AG10803 (cell line): ENCODE measurements around the gene CAPN12.

Experiments used
- DNase-seq: peaks from one replicate; pipeline ENCODE4 v3.0.0; 2010; ENCODE audit warnings: low read depth
- H3K4me3 ChIP-seq: 2 replicates; pipeline ENCODE4 v1.5.1; 2011; ENCODE audit warnings: mild to moderate bottlenecking, low read length, control low read depth
- TF ChIP-seq, protein P1 (sequence below): conservative IDR thresholded peaks from 2 replicates; pipeline ENCODE4 v1.5.1; 2011; ENCODE audit warnings: mild to moderate bottlenecking, low read length, control low read depth, inconsistent platforms

Gene CAPN12

DNA sequence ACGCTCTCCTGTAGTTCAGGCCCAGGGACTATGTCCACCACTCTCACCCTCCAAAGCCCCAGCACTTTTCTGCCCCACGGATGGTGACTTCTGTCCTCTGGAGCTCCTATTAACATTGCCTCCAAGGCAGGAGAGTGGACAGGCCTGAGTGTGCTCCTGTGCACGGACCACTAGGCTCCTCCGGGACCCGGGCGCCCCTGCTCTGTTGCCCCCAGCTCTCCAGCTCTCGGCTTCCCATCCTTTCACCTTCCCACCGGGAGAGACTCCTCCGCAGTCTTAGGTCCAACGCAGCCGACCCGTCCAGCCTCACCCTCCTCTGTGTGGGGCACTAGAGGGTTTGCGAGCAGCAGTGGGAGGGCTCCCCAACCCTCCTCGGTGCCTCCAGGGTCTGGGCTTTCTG lies 30.4 kb downstream of the CAPN12 start:
- no peak overlapping the region for H3K4me3 ChIP-seq
- TF ChIP-seq, protein P1, sequence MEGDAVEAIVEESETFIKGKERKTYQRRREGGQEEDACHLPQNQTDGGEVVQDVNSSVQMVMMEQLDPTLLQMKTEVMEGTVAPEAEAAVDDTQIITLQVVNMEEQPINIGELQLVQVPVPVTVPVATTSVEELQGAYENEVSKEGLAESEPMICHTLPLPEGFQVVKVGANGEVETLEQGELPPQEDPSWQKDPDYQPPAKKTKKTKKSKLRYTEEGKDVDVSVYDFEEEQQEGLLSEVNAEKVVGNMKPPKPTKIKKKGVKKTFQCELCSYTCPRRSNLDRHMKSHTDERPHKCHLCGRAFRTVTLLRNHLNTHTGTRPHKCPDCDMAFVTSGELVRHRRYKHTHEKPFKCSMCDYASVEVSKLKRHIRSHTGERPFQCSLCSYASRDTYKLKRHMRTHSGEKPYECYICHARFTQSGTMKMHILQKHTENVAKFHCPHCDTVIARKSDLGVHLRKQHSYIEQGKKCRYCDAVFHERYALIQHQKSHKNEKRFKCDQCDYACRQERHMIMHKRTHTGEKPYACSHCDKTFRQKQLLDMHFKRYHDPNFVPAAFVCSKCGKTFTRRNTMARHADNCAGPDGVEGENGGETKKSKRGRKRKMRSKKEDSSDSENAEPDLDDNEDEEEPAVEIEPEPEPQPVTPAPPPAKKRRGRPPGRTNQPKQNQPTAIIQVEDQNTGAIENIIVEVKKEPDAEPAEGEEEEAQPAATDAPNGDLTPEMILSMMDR, result no peak
- DNase-seq, result no peak

DNA sequence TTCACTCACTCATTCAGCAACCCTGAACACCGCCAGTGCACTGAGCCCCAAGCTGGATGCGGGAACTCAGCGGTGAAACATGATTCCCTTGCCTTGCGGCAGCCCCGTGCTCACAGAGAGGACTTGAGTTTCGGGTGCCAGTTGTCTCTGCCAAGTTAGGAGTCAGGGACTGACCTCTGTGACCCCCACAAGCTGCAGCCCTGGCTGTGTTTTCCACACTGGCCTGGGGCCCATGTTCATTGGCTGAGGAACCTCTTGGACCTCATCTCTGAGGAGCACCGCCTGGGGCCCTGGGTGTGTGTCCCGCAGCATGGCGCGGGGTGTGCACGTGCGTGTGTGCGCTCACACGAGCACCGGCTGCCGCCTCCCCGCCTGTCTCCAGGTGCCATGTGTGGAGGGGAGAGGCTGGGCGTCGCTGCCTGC lies 31.0 kb downstream of the CAPN12 start:
- no peak overlapping the region for H3K4me3 ChIP-seq
- TF ChIP-seq, protein P1, result no peak
- DNase-seq, result no peak

DNA sequence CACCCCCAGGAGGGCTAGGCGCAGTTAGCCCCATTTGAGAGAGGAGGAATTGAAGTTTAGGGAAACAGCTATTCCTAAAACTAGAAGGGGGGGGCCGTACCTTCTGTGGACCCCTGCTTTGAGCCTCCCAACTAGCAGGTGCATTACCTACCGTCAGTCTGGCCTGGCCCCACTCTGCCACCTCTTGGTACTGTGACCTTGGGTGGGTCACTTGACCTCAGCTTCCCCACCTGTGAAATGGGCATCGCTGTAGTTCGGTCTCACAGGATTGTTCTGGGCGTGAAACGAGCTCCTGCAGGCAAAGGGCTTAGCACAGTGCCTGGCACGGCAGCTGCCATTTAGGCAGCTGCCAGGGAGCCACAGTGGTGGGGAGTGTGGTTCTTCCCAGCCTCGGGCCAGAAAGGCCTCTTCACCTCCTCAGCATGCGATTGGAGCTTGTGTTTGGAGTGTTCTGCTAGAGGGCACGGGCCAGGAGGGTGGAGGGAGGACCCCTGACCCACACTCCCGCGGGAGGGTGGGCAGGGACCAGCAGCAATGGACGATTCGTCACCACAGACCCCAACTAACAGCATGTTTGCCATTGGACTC lies 32.0 kb downstream of the CAPN12 start:
- H3K4me3 ChIP-seq, result no peak overlapping the region
- TF ChIP-seq, protein P1, result no peak
- DNase-seq, result no peak

DNA sequence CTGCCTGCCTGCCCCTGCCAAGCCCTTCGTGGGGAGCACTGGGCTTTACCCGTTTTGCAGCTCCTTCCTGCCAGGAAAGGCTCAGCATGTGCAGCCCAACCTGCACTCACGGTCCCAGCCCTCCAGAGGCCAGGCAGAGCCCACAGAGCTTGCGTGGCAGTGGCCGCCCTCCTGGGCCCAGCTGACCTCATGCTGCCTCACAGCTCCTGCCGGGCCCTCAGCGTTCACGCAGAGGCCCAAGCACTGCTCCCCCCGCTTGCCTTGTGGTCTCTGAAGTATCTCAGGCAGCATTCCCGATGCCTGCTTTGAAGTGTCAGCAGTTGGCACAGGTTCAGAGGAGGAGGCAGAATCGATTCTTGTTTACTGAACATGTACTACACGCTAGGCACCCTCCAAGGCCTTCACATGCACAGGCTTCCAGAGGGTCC lies 32.5 kb downstream of the CAPN12 start:
- no peak overlapping the region for H3K4me3 ChIP-seq
- DNase-seq, result peak; percentile 87
- TF ChIP-seq, protein P1, result no peak; the same call in 1 of the 2 replicates

DNA sequence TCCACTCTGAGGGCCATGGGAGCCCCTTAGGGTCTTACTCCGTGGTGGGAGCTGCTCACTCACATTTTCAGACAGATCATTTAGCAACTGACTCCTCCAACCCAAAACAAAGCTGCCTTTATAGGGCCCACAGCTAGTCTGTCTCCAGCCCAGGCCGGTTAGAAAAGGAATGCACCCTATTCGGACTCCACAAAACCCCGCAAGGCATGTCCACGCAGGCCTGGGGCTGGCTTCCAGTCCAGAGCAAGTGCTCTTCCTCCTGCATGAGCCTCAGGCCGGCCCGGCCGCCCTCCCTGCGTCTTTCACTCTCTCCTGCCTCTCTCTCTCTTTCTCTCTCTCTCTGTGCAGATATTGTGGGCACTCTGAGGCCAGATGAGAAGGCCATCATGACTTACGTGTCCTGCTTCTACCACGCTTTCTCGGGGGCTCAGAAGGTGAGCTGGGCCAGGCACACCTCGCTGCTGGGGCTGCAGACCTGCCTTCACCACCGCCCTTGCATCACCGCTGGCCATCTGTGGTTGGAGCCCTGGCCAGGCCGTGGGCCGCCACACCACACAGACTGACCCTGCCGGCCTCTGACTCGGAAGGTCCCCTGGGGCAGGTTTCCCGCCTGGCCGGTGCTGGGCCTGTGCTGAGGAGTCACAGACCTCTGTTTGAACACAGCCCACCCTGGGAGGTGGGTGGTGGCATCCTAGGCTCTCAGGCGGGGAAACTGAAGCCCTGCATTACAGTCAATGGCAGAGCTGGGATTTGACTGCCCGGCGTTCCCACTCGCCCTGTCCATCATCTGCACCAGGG lies 33.1 kb downstream of the CAPN12 start:
- TF ChIP-seq, protein P1, result no peak
- H3K4me3 ChIP-seq, result no peak overlapping the region
- DNase-seq, result no peak

DNA sequence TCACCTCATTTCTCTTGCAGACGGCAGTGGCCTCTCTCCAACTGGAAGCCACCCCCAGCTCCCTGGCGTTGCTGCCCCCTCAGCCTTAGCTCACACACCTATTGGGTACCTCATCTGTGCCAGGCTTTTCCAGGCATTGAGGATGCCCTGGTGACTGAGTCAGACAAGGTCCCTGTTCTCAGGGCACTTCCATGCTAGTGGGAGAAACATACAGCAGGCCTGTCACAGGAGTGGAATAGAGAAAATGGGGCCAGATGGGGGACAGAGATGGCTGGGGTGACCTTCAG lies 33.9 kb downstream of the CAPN12 start:
- no peak for DNase-seq
- TF ChIP-seq, protein P1, result no peak
- H3K4me3 ChIP-seq, result no peak overlapping the region
